Retina (tissue), 1 donor: ENCODE results near the gene ACAD9.
"Not testable (repeated sequence)": the region's sequence is repeated elsewhere in the genome, so short reads cannot be mapped to it uniquely, and the experiment has no call there.

Experiments used
- DNase-seq: peaks from one replicate; pipeline ENCODE4 v3.0.0-alpha.2; 2016

The ACAD9 gene

GRCh38 chr3:128902426-128902825 lies 23.0 kb downstream of the ACAD9 start:
- no peak for DNase-seq

- no peak for DNase-seq
Measured at GRCh38 chr3:128903501-128903900, 24.1 kb downstream of the ACAD9 start.

GRCh38 chr3:128906031-128906803 lies 26.8 kb downstream of the ACAD9 start:
- no peak for DNase-seq

GRCh38 chr3:128906804-128907525 lies 27.5 kb downstream of the ACAD9 start:
- DNase-seq: no peak

GRCh38 chr3:128907706-128908445 lies 28.5 kb downstream of the ACAD9 start:
- DNase-seq: no peak

GRCh38 chr3:128908951-128909350 lies 29.5 kb downstream of the ACAD9 start:
- DNase-seq: no peak

GRCh38 chr3:128910006-128910405 lies 30.6 kb downstream of the ACAD9 start:
- no peak for DNase-seq

- DNase-seq: no peak
Measured at GRCh38 chr3:128911911-128912310, 32.5 kb downstream of the ACAD9 start.

GRCh38 chr3:128914966-128915645 lies 35.7 kb downstream of the ACAD9 start:
- no peak for DNase-seq

- DNase-seq: no peak
Measured at GRCh38 chr3:128917291-128917690, 37.9 kb downstream of the ACAD9 start.

GRCh38 chr3:128919988-128920387 lies 40.6 kb downstream of the ACAD9 start:
- DNase-seq: no peak

- DNase-seq: no peak
Measured at GRCh38 chr3:128922804-128923459, 43.5 kb downstream of the ACAD9 start.

GRCh38 chr3:128923576-128923975 lies 44.2 kb downstream of the ACAD9 start:
- DNase-seq: no peak

- DNase-seq: not testable (repeated sequence)
Measured at GRCh38 chr3:128923986-128924385, 44.6 kb downstream of the ACAD9 start.

GRCh38 chr3:128929364-128929763 lies 49.9 kb downstream of the ACAD9 start:
- DNase-seq: no peak

GRCh38 chr3:128931046-128931445 lies 51.6 kb downstream of the ACAD9 start:
- no peak for DNase-seq

GRCh38 chr3:128932516-128933212 lies 53.2 kb downstream of the ACAD9 start:
- DNase-seq: no peak

- DNase-seq: no peak
Measured at GRCh38 chr3:128933213-128933921, 53.9 kb downstream of the ACAD9 start.

GRCh38 chr3:128933922-128934253 lies 54.5 kb downstream of the ACAD9 start:
- DNase-seq: no peak

- no peak for DNase-seq
Measured at GRCh38 chr3:128935922-128936321, 56.5 kb downstream of the ACAD9 start.

- no peak for DNase-seq
Measured at GRCh38 chr3:128936341-128936740, 56.9 kb downstream of the ACAD9 start.
